Neural crest cell (in vitro differentiated cells): Measurements from ENCODE around the gene EXOSC7. TPM values are rescaled to one million over a fixed set of nuclear protein-coding genes. Genes with fewer than 3 reads are reported as not detected.

Experiments
- DNase-seq: peaks from one replicate; pipeline ENCODE4 v3.0.0; 2021; ENCODE audit warnings: low read depth, mixed read lengths, low spot score
- H3K27ac Mint-ChIP-seq: one replicate; pipeline ENCODE4 v1.8.0; 2021; ENCODE audit warnings: mild to moderate bottlenecking, mixed read lengths; ENCODE audit not compliant: unreplicated experiment
- H3K27me3 Mint-ChIP-seq: 2 replicates; pipeline ENCODE4 v1.8.0; 2021; ENCODE audit warnings: low read depth, mild to moderate bottlenecking, mixed read lengths
- H3K36me3 Mint-ChIP-seq: 2 replicates; pipeline ENCODE4 v1.8.0; 2021; ENCODE audit warnings: low read depth, mild to moderate bottlenecking, mixed read lengths
- H3K4me1 Mint-ChIP-seq: 2 replicates; pipeline ENCODE4 v1.8.0; 2021; ENCODE audit warnings: mixed read lengths
- H3K4me3 Mint-ChIP-seq: one replicate; pipeline ENCODE4 v1.8.0; 2021; ENCODE audit warnings: mild to moderate bottlenecking, mixed read lengths
- H3K9me3 Mint-ChIP-seq: 2 replicates; pipeline ENCODE4 v1.8.0; 2021; ENCODE audit warnings: mixed read lengths
- CTCF ChIP-seq: fragments of 200-600 bp; sonication (generic); conservative IDR thresholded peaks from 2 replicates; pipeline ENCODE4 v1.5.0; 2021; ENCODE audit warnings: antibody characterized with exemption, mild to moderate bottlenecking
- total RNA-seq: library from RNA; stranded (reverse); gene quantifications from 2 replicates; pipeline ENCODE4 v1.2.1, GENCODE V29; 2021

Gene EXOSC7
- total RNA-seq, 1 donor from 2014 or later, result 50.7 TPM

GRCh38 chr3:44962621-44963393 lies 13.2 kb upstream of the EXOSC7 start:
- no peak for TF ChIP-seq CTCF

GRCh38 chr3:44963571-44964325 lies 12.3 kb upstream of the EXOSC7 start:
- H3K27me3 Mint-ChIP-seq, result no peaks in the 10 kb centered on the region
- no peaks in the 10 kb centered on the region for H3K36me3 Mint-ChIP-seq
- no peak overlapping the region for H3K4me3 Mint-ChIP-seq
- peaks cover 39% of the 10 kb centered on the region for H3K4me1 Mint-ChIP-seq
- DNase-seq, result no peak
- H3K9me3 Mint-ChIP-seq, result no peaks in the 10 kb centered on the region
- peak overlapping the region; percentile 44 for H3K27ac Mint-ChIP-seq
- no peak for TF ChIP-seq CTCF

More at GRCh38 chr3:44962621-44963393, 13.2 kb upstream of the EXOSC7 start:
- DNase-seq, result no peak
- Mint-ChIP-seq H3K36me3 (no peaks in the 10 kb centered on the region), H3K27me3 (no peaks in the 10 kb centered on the region), H3K4me3 (no peak overlapping the region), H3K9me3 (no peaks in the 10 kb centered on the region), H3K4me1 (peaks cover 39% of the 10 kb centered on the region), H3K27ac (no peak overlapping the region)

- Mint-ChIP-seq H3K4me3 (no peak overlapping the region), H3K4me1 (peaks cover 39% of the 10 kb centered on the region), H3K27ac (peak overlapping the region; percentile 57), H3K9me3 (no peaks in the 10 kb centered on the region), H3K36me3 (no peaks in the 10 kb centered on the region), H3K27me3 (no peaks in the 10 kb centered on the region)
- no peak for DNase-seq
- TF ChIP-seq CTCF, result no peak
These were observed 10.9 kb upstream of the EXOSC7 start for GRCh38 chr3:44965165-44965564.

DNA sequence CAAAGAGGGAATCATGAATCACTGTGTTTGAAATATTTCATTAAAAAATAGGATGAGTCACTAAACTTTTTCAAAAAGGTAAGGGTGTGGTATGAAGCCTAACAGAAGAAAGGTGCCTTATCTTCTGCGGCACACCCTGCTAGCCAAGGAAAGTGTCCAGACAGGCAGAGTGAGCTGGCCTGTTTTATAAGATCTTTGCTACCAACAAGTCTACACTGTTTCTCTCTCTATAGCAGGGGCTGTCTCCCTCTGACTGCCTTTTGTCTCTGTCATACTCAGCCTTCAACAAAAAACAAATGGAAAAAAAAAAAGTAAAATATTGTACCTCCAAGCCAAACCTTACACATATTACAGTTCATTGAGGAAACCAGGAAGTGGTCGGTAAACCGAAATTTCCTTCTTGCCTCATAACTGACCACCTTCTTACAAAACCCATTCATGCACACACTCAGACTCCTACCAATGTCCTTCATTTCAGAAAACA lies 9.2 kb upstream of the EXOSC7 start:
- TF ChIP-seq CTCF, result no peak
- Mint-ChIP-seq H3K9me3 (no peaks in the 10 kb centered on the region), H3K36me3 (no peaks in the 10 kb centered on the region), H3K4me1 (peaks cover 33% of the 10 kb centered on the region), H3K27me3 (no peaks in the 10 kb centered on the region), H3K27ac (peak overlapping the region; percentile 72), H3K4me3 (no peak overlapping the region)
- no peak for DNase-seq

DNA sequence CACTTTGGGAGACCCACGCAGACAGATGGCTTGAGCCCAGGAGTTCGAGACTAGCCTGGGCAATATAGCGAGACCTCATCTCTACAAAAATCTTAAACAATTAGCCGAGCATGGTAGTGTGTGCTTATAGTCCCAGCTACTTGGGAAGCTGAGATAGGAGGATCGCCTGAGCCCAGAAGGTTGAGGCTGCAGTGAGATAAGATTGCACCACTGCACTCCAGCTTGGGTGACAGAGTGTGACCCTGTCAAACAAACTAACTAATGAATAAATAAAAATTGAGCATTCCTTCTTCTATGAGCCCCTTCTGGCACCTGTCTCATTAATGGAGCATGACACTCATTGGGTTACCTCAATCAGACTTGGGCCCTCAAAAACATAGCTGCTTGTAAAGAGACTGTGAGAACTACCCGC lies 7.6 kb upstream of the EXOSC7 start:
- DNase-seq, result no peak
- no peak overlapping the region for H3K4me3 Mint-ChIP-seq
- no peaks in the 10 kb centered on the region for H3K9me3 Mint-ChIP-seq
- H3K36me3 Mint-ChIP-seq, result no peaks in the 10 kb centered on the region
- no peaks in the 10 kb centered on the region for H3K27me3 Mint-ChIP-seq
- peaks cover 16% of the 10 kb centered on the region for H3K4me1 Mint-ChIP-seq
- peak overlapping the region; percentile 25 for H3K27ac Mint-ChIP-seq
- no peak for TF ChIP-seq CTCF
